Stimulated activated CD8-positive, alpha-beta memory T cell treated with anti-CD3 and anti-CD28 coated beads, Interleukin-15, amount 100 ng/mL, for 24 hours (primary cell): ENCODE measurements around the gene PDCD1.

Source experiments
- DNase-seq: peaks from one replicate; pipeline ENCODE4 v3.0.0-alpha.2; 2020; ENCODE audit warnings: low read depth

The PDCD1 gene

DNA sequence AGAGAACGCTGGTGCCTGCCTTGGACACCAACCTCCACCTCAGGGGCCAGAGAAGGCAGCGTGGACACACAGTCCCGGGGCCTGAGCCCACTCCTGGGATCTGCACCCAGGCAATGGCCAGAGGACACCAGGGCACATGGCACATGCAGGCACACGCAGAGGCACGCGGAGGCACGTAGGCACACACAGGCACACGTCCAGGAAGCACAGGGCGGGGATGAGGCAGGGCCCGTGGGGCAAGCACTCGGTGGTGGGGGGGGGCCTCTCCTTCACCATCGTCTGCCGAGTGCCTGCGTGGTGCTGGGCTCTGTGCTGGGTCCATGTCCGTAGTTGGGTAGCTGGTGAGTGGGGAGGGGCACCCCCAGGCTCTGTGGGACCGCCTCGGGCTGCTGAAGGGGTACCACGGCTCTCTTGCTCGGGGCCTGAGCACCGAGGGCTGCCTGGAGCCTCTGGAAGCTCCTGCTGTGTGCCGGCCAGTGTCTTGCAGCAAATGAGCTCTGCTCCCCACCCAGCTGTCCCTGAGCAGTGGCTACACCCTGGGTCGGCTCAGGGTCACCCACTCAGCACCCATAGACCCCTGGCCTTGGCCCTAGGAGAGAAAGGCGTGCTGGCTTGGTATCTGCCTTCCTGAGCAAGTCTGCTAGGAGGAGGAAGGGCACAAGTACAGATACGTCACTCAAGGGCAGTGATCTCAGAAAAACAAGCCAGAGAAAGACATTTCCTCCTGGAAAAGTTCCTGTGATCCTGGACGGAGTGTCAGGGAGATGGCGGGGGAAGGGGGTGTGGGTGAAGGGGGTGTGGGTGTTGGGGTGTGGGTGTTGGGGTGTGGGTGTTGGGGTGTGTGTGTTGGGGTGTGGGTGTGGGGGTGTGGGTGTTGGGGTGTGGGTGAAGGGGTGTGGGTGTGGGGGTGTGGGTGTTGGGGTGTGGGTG lies 37.3 kb upstream of the PDCD1 start:
- DNase-seq, result no peak

DNA sequence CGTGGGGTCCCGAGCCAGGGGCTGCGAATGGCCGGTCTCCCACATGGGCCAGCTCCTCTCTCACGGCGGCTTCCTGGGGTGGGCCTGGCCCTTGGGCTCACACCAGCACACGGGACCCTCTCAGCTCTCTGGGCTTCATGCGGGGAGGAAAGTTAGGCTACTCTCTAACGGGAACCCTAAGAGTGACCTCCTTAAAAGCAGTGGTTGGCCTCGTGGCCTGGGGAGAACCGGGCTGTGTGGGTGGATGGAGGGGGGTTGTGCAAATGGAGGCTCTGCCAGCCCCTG lies 36.7 kb upstream of the PDCD1 start:
- no peak for DNase-seq

DNA sequence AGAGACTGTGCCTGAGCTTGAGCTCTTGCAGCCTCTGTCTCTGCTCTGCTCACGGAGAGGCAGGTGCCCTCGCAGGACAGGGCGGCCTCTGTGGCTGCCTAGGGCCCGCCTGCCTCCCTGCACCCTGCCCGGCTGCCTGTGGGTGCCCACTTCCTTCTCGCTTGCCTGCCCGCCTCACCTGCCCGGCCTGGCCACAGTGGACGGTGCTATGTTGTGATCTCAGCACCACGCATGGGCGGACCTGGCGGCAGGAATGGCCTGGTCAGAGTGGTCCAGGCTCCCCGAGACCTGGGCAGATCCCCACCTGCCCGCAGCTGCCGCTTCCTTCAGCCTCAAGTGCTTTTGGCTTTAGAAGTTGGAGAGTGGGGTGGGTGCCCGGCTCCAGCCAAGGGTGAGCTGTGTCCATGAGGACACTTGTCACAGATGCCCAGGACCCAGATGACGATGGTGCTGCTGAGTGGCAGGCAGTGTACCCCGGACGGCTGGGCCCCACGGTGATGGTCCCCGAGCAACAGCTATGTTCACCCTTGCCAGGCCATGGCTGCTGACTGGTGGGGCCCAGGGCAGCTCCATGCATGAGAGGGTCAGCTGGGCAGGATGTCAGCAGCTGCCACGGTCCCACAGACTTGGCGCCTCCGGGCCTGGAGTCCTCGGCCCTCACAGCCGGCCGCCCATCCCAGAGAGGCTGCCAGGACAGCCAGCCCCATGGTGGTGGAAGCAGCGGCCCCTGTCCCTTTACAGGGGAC lies 36.2 kb upstream of the PDCD1 start:
- DNase-seq, result no peak

DNA sequence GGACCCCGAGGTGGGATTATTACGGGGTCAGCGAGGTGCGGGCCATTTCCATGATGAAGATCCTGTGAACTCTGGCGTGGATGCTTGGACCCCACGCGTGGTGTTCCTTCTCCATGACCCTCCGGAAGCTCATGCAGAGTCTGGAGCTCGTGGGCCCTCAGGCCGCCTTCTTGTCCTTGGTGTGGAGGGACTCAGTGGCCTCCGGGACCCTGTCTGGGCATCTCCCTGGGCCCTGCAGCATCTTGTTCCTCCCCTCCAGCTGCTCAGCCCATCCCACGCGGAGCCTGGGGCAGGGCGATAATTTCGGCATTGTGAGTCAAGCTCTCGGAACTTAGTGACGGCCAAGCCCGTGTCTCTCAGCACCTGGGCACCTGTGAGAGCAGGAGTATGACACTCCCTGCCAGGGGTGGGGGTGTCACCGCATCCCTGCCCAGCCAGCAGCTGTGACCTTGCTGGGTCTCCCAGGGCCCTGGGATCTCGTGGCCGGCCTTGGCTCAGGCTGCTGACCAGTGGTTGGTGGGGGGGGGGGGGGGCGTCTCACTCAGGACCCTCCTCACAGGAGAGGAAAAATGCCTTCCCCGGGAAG lies 35.5 kb upstream of the PDCD1 start:
- no peak for DNase-seq

DNA sequence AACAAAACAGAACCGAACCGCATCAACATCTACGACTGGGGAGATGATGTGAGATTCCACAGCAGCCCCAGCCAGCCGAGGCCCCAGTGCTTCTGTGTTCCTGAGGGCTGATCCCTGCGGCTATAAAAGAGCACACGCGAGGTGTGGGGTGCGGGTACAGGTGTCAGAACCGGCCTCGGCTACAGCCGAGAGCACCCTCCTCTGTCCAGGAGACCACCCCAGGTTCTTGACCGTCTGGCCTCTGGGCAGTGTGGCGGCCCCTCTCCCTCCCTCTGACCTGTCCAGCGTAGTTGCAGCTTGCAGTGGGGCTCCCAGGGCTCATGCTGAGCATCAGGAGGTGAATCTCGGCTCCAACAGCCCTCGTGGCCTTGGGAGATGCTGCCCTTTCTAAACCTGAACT lies 34.6 kb upstream of the PDCD1 start:
- no peak for DNase-seq

DNA sequence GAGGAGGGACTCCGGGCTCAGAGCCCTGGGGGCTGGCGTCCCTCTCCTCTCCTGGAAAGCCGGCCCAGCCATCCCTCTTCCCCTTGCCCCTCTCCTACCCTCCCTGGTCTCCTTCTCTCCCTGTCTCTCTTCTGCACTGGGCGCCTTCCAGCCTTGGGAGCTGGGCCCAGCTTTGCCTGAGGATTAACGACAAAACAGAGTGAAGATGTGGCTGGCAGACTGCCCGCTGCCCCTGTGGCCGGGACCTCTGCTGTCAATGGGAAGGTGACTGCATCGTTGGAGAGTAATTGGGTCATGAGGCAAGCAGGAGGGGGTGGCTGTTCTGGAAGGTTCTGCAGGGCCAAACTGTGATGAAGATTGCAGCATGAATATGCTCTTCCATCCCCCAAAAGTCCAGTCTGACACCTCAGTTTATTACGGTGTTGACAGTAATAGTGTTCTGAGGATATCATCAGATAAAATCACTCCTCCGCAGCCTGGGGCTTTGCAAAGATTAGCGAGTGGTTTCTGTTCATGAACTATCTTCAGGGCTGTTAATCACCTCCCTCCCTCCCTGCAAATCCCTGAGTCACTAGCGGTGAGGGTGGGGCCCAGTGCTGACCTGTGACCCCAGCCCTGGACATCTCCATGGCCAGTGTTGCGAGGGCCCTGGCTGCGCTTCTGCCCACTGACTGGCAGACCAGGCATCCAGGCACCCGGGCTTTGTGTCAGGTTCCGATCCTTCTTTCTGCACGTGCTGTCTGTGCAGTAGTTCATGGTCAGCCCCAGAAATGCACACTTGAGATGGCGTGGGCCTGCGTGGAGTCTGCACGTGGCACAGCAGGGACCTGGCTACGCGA lies 33.8 kb upstream of the PDCD1 start:
- DNase-seq, result no peak

DNA sequence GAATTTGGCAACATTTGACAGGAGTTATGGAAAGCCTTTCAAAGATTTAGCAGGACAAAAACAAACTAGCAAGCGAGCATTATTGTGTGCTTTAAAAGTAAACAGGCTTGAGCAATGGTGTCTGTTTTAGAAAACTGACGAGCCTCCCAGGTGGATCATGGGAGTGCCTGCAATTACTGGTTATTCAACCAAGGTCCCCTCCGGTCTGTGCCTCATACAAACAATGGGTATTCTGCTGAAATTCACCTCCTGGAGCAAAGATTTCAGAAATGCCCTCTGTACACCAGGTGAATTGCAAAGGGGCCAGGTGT lies 33.2 kb upstream of the PDCD1 start:
- DNase-seq, result no peak

DNA sequence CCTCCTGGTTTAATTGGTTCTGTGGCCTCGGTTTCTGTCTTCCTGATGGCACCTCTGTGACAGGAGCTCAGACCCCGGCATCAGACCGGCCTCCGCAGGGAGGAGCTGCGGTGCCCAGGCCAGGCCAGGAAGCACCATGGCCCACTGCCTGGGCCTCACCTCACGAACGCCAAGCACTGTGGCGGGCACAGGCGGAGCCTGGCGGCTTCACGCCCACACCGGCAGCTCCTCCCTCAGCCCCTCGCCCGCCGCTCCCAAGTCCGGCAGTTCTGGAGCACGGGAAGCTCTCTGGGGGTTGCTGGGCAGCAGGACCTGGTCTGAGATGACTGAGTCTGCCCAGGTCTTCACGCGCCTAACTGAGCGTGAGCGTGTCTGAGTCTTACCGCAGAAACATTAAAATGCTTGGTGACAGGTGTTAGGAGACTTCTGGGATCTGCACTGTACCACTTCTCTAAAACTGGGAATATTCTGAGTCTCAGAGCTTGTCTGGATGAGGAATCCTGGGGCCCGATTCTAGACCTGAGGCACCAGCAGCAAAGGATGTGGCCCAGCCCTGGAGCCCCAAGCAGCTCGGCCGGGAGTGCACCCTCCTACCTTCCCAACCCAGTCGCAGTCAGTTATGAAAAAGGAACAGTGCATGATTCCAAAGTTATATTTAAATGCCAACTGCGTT lies 32.8 kb upstream of the PDCD1 start:
- DNase-seq, result no peak

DNA sequence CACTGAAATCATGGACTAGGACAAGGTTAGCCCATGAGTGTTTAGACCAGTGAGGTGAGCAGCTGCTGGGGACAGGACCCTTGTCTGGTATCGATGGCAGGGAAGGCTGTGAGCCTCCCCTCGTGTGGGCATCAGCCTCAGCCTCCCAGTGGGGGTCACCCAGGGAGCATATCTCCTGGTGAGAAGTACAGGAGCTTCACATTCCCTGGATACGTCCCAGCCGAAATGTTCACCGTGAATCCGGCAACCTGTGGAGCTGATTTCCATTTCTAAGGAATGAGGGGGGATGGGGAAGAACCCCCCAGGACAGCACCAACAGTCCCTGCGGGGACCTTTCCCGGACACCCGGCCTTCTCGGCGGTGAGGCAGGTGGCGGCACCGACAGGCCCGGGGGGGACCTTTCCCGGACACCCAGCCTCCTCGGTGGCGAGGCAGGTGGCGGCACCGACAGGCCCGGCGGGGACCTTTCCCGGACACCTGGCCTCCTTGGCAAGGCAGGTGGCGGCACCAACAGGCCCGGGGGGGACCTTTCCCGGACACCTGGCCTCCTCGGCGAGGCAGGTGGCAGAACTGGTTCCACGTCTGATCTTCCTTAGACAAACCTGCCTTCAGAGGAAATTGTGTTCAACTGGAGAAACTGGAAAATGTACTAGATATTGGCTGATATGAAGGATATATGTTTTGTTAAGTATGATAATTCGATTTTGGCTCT lies 32.0 kb upstream of the PDCD1 start:
- no peak for DNase-seq

DNA sequence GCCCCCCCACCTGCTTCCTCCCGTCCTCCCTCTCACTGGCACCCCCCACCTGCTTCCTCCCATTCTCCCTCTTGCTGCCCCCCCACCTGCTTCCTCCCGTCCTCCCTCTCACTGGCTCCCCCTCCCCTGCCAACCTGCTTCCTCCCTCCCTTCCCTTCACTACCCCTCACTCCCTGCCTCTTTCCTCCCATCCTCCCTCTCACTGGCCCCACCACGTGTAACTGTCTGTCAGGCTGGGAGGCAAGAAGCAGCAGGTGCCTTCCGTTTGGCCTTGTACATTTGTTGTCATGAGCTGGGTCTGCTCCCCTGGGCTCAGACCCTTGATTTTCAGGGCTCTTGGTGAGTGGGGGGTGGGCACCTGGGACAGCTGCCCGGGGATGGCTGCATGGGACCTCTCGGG lies 29.9 kb upstream of the PDCD1 start:
- no peak for DNase-seq

DNA sequence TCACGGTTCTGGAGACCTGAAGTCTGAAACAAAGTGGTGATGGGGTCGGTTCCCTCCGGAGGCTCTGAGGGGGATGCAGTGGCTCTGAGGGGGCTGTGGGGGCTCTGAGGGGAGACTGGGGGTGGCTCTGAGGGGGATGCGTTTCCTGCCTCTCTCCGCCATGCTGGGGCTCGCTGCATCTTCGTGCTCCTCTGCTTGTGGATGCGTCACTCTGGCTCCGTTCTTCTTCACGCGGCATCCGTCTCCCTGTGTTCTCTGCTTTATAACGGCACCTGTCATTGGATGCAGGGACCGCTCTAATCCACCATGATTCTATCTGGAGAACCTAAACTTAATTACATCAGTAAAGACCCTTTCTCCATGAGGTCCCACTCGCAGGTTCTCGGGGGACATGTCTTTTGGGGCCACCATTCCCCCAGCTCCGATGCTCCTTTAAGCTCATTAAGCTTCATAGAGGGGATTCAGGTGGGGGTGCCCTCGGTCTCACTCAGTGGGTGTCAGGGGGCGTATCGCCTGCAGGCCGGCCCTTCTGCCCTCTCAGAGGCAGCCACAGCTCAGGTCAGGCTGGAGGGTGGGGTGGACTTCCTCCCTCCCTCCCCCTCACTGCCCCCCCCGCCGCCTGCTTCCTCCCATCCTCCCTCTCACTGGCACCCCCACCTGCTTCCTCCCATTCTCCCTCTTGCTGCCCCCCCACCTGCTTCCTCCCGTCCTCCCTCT lies 29.3 kb upstream of the PDCD1 start:
- DNase-seq, result no peak

DNA sequence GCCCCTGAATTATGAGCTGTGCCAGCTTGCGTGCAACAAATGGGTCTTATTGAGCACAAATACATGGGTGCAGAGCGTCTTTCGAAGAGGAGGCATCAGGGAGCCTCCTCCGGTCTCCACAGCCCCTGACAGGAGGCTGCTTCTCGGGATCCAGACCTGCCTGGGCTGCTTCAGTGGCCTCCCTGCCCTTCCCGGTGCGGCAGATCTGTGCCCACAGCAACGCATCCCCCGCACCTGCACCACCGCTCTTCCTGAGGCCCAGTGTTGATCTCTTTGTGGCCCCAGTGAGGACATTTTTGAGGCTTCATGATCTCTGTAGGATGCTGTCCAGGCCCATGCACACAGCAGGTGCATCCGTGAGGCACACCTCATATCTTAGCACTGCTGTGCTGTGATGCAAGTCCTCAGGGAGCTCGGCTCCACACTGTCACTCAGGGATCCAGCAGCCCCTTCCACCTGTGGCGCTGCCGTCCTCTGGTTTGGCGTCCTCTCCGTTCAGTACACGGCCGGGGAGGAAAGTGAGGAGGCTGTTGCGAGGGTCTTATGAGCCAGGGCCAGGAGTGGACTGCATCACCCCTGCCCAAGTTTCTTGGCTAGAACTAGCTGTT lies 28.2 kb upstream of the PDCD1 start:
- no peak for DNase-seq

DNA sequence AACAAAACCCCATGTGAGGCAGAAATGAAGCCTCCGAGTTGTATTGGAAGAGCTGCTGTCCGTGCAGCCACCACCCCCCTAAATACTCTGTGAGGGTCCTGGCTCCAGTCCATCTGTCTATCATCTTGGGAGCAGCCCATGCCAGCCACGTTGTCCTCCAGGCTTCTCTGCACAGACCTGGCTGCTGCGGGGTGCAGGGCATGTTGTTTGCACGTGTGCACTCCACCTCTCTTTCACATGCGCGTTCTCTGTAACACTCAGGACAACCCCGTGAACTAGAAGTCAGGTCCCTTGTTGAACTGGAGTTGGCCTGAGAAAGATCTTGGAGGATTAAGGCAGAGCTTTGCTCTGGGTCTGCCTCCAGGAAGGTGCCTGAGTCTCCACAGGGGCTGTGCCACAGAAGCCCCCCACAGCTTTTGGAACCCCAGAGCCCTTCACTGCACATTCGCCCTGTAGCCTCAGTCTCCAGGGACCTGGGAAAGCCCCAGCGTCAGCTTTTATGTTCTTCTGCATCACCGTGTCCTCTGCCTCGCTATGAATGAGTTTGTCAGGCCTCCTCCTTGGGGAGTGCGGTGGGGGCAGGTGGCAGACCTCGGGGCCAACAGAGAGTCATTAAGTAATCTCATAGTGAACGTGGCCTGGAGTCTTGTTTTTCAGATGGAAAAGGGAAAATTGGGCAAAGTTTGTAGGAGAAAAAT lies 27.4 kb upstream of the PDCD1 start:
- DNase-seq, result no peak

DNA sequence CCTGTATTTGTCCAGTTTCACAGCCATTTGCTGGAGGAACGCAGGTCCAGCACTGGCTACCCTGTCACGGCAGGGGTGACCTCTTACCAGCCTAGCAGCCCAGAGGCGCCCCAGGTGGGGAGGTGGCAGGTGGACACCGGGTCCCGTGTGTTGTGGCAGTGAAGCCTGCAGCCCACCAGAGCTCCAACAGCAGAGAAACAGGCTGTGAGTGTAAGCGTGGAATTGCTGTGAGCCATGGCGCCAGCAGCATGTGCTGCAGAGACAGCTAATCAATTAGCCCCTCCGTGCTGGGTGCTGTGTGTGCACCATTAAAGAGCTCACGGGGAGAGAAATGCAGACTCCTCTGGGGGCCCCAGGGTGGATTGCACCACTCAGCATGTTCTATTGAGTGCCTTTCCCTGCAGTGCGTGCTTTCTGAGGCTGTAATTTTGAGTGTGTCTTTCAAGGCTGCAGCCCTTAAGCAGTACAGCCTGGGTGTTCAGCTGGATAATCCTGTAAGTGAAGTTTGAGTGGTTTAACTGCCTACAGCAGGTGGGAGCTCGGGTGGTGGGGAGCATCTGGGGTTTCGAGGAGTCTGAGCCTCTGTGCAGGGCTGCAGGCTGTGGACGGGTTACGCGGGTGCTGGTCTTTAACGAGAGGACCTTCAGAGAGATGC lies 26.7 kb upstream of the PDCD1 start:
- no peak for DNase-seq

DNA sequence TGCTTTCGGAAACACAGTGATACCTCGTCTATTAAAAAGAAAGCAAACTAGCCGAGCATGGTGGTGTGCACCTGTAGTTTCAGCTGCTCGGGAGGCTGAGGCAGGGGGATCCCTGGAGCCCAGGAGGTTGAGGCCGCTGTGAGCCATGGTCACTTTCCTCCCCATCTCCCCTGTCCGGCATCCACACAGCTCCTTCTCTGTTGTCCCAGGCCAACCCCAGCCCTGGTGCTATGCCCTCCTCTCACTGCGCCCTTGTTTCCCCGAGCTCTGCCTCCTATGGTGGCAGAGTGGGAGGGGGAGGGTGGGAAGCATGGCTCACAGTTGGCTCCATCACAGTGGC lies 26.2 kb upstream of the PDCD1 start:
- no peak for DNase-seq

DNA sequence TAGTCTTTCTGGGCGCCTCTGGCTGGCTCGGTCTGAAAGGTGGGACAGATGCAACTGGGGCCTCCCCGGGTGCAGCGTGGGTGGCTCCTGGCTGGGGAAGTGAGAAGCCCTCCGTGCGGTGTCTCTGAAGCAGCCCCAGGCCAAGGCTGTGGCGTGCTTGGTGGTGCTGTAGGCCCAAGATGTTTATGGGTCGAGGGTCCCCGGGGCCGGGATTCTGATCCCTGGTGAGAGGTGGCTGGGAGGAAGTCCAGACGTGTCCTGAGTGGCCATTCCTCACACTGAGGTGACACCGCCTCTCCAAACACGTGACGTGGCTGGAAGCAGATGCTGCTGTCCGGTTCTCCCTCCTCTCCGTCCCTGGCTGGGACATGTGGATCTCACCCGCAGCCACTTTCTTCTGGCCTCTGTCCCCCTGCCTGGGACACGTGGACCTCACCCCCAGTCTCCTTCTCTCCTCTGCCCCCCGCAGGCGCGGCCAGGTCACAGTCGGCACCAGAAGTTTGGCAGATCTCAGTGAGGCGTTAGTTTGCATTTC lies 23.5 kb upstream of the PDCD1 start:
- peak; percentile 32 for DNase-seq

DNA sequence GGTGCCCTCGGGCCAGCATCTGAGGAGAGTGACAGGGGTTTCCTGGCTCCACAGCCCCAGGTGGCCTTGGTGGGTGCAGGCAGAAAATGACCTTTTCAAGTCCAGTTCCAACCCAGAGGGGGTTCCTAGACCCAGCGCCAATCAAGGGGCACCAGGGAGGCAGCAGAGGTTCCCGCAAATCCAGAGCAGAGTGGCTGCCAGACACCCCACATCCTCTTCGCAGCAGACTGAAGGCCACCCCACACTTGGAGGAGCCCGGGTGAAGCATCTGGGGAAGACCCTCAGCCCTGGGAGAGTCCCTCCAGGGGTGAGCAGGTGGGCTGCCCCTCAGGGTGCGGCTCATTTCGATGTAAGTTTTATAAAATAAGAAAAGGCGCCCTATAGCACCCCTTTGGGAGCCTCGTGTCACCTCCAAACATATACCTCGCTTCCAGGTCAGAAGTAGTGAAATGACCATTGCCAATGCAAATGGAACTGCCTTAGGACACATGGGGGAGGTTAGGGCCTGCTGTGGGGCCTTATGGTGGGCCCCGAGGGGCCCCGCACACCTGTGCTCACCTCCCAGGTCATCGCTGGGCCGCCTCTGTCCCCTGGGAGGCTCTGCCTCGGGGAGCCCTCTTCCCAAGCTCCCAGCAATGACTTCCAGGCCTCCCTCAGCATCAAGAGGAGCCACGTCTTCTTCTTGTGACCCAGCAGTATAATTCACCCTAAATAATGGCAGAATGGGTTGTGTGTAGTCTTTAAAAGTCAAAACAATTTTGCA lies 21.8 kb upstream of the PDCD1 start:
- no peak for DNase-seq

DNA sequence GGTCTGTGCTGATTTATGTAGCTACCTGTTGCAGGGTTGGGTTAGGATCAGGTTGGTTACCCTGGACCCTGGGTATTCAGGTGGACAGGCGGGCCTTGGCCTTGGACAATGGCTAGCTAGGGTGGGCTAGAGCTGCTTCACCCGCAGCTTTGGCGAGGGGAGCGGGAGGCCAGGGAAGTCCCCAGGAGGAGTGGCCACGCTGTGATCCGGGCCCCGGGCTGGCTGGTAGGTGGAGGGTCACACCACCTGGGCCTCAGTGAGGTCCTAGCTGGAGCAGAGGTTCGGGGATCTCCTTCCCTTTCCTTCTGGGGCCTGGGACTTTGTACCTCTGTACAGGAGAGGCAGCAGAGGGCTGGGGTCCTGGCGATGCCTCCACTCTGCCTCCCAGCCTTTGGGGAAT lies 20.6 kb upstream of the PDCD1 start:
- no peak for DNase-seq
